PC-3 (cell line): ENCODE measurements around the gene SLC44A5.

Source experiments
- EZH2 ChIP-seq: fragments of 300-600 bp; sonication (generic); IDR thresholded peaks from one replicate; pipeline ENCODE4 v1.6.1; 2017; ENCODE audit warnings: antibody characterized with exemption, mild to moderate bottlenecking, low read length; ENCODE audit not compliant: unreplicated experiment
- EZH2phosphoT487 ChIP-seq: fragments of 300-600 bp; sonication (generic); IDR thresholded peaks from 2 replicates; pipeline ENCODE4 v1.6.1; 2018; ENCODE audit warnings: mild to moderate bottlenecking, antibody characterized with exemption, low read length, borderline replicate concordance
- TF ChIP-seq, protein P1 (sequence below): fragments of 300-600 bp; sonication (generic); conservative IDR thresholded peaks from 2 replicates; pipeline ENCODE4 v1.5.1; 2017; ENCODE audit warnings: antibody characterized with exemption, low read depth, mild to moderate bottlenecking, low read length

DNA sequence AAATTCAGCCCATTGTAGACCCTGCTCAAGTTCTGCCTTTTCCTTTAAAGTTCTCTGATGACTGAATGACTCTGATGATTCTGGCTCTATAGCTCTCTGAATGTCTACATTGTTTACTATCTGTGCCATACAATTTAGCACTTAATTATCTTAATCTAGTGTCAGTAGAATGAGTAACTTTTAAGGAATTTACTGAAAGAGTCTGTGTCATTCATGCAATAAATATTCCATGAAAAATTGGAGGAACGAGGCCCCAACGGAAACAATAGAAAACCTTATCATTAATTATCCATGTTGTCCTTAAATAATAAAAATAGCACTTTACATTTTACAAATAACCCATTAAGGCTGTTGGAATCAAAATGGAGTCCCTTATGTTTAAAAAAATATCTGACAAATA is 77.8 kb downstream of the SLC44A5 start:
- TF ChIP-seq, protein P1, sequence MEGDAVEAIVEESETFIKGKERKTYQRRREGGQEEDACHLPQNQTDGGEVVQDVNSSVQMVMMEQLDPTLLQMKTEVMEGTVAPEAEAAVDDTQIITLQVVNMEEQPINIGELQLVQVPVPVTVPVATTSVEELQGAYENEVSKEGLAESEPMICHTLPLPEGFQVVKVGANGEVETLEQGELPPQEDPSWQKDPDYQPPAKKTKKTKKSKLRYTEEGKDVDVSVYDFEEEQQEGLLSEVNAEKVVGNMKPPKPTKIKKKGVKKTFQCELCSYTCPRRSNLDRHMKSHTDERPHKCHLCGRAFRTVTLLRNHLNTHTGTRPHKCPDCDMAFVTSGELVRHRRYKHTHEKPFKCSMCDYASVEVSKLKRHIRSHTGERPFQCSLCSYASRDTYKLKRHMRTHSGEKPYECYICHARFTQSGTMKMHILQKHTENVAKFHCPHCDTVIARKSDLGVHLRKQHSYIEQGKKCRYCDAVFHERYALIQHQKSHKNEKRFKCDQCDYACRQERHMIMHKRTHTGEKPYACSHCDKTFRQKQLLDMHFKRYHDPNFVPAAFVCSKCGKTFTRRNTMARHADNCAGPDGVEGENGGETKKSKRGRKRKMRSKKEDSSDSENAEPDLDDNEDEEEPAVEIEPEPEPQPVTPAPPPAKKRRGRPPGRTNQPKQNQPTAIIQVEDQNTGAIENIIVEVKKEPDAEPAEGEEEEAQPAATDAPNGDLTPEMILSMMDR: no peak
- TF ChIP-seq EZH2: no peak
- TF ChIP-seq EZH2phosphoT487: no peak
